SU-DHL-6 (cell line): ENCODE measurements around the gene KCNH3.

ENCODE experiments used
- H2AFZ ChIP-seq: fragments of 200-600 bp; sonication (generic); 2 replicates; pipeline ENCODE4 v1.6.1; 2014; ENCODE audit warnings: low read depth, mild to moderate bottlenecking, moderate library complexity, mixed read lengths, antibody characterized with exemption, low read length; ENCODE audit not compliant: severe bottlenecking
- H3F3A ChIP-seq: fragments of 200-600 bp; shearing (Covaris generic); 2 replicates; pipeline ENCODE4 v1.6.0; 2016; ENCODE audit warnings: antibody characterized with exemption, mild to moderate bottlenecking; ENCODE audit not compliant: insufficient read depth
- H3K27ac ChIP-seq: fragments of 200-600 bp; sonication (generic); 2 replicates; pipeline ENCODE4 v1.5.1; 2016; ENCODE audit warnings: low read depth, mild to moderate bottlenecking, low read length, moderate library complexity, mixed read lengths
- H3K27me3 ChIP-seq: fragments of 200-600 bp; sonication (generic), shearing (Covaris generic); 2 replicates; pipeline ENCODE4 v1.6.0; 2014; ENCODE audit warnings: mild to moderate bottlenecking, low read length
- H3K36me3 ChIP-seq: fragments of 200-600 bp; sonication (generic); 2 replicates; pipeline ENCODE4 v1.6.1; 2014; ENCODE audit warnings: mild to moderate bottlenecking, low read length, mixed read lengths
- H3K4me2 ChIP-seq: fragments of 300-600, 200-600 bp; shearing (Covaris generic), sonication (generic); 2 replicates; pipeline ENCODE4 v1.6.0; 2014; ENCODE audit warnings: low read length, low read depth, mild to moderate bottlenecking; ENCODE audit not compliant: poor library complexity, severe bottlenecking
- H3K4me3 ChIP-seq: fragments of 200-600 bp; sonication (generic); 2 replicates; pipeline ENCODE4 v1.5.1; 2014; ENCODE audit warnings: antibody characterized with exemption, low read length, mild to moderate bottlenecking, mixed read lengths; ENCODE audit not compliant: insufficient read depth, poor library complexity, severe bottlenecking
- H3K79me2 ChIP-seq: fragments of 200-600 bp; sonication (generic); 2 replicates; pipeline ENCODE4 v1.6.1; 2014; ENCODE audit warnings: mild to moderate bottlenecking, low read length, moderate library complexity; ENCODE audit not compliant: insufficient read depth
- H3K9ac ChIP-seq: fragments of 200-600 bp; sonication (generic); 2 replicates; pipeline ENCODE4 v1.7.0; 2014; ENCODE audit warnings: mild to moderate bottlenecking, low read length
- H3K9me2 ChIP-seq: fragments of 200-600 bp; sonication (generic); replicated peaks from 2 replicates; pipeline ENCODE4 v1.6.1; 2014; ENCODE audit warnings: low read length; ENCODE audit not compliant: insufficient read depth
- H3K9me3 ChIP-seq: fragments of 200-600 bp; sonication (generic); 2 replicates; pipeline ENCODE4 v1.6.1; 2014; ENCODE audit warnings: low read length, mixed read lengths; ENCODE audit not compliant: insufficient read depth
- H4K20me1 ChIP-seq: fragments of 200-600 bp; sonication (generic); 2 replicates; pipeline ENCODE4 v1.6.1; 2014; ENCODE audit warnings: low read depth, mild to moderate bottlenecking, antibody characterized with exemption, low read length, moderate library complexity, mixed read lengths
- EZH2phosphoT487 ChIP-seq: fragments of 200-600 bp; sonication (generic), shearing (Covaris generic); conservative IDR thresholded peaks from 2 replicates; pipeline ENCODE4 v1.6.1; 2018; ENCODE audit warnings: mild to moderate bottlenecking, antibody characterized with exemption, low read length, moderate library complexity, mixed read lengths
- TF ChIP-seq, protein P1 (sequence below): fragments of 200-600 bp; sonication (generic); IDR thresholded peaks from one replicate; pipeline ENCODE4 v1.5.1; 2017; ENCODE audit warnings: antibody characterized with exemption, mild to moderate bottlenecking, low read length, moderate library complexity; ENCODE audit not compliant: insufficient read depth, poor library complexity, severe bottlenecking

Gene KCNH3

DNA sequence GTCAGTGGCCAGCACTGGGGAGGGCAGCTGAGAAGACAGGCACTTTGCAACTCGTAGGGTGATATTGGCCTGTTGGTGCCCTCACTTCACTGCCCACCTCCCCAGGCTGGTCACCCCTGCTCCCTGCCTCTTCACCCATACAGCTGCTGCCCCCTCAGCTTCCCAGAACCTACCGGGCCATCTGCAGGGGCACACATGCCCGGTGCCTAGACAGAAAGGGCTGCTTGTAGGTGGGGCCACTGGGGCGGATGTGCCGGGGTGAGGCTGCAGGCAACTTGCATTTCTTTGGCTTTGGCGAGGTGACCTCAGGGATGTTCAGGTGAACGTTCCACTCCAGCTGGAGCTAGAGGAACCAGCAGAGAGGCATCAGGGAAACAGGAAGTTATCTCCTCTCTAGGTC is 49.5 kb downstream of the KCNH3 start:
- H2AFZ ChIP-seq = no peak overlapping the region
- H3K9me2 ChIP-seq = no peaks in the 10 kb centered on the region
- no peak overlapping the region for H3K4me3 ChIP-seq
- H3K79me2 ChIP-seq = no peaks in the 10 kb centered on the region
- H3K9ac ChIP-seq = no peak overlapping the region
- no peak overlapping the region for H3K27ac ChIP-seq
- H3K36me3 ChIP-seq = no peaks in the 10 kb centered on the region
- no peaks in the 10 kb centered on the region for H3K27me3 ChIP-seq
- H3K4me2 ChIP-seq = no peak overlapping the region
- TF ChIP-seq, protein P1, sequence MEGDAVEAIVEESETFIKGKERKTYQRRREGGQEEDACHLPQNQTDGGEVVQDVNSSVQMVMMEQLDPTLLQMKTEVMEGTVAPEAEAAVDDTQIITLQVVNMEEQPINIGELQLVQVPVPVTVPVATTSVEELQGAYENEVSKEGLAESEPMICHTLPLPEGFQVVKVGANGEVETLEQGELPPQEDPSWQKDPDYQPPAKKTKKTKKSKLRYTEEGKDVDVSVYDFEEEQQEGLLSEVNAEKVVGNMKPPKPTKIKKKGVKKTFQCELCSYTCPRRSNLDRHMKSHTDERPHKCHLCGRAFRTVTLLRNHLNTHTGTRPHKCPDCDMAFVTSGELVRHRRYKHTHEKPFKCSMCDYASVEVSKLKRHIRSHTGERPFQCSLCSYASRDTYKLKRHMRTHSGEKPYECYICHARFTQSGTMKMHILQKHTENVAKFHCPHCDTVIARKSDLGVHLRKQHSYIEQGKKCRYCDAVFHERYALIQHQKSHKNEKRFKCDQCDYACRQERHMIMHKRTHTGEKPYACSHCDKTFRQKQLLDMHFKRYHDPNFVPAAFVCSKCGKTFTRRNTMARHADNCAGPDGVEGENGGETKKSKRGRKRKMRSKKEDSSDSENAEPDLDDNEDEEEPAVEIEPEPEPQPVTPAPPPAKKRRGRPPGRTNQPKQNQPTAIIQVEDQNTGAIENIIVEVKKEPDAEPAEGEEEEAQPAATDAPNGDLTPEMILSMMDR = no peak
- no peak for TF ChIP-seq EZH2phosphoT487
- no peaks in the 10 kb centered on the region for H3F3A ChIP-seq
- no peaks in the 10 kb centered on the region for H4K20me1 ChIP-seq
- no peaks in the 10 kb centered on the region for H3K9me3 ChIP-seq

DNA sequence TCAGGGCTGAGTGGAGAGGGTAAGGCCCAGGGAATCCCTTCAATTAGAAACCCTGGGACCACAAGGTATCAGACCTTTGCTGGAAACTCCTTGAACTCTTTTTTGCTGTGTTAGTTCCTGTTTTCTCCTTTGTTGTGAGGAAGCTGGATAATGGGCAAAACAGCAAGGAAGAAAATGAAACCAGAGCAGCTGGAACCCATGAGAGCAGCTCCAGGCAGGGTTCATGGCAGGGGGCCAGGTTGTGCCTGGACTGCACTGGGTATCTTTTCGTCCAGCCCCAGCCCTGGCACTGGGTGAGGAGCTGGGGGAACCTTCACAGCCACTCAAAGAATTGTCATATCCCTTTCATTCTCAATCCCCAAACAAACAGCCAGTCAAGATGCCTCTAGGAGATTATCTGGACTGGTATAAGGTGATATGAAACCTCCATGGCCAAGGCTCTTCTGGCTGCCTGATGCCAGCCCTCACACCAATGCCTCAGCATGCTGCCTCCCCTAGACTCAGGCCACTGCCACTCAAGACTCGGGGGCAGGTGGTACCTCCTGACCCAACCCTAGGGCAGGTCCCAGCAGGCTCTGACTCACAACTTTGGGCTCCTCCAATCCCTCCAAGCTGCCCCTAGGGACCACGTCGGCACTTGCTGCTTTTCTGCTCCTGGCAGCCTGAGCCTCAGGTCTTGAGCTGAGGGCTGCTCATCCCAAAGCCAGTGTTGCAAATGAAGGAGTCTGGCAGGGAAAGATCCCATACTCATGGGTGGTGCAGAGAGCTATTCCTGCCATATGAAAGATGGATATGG is 50.1 kb downstream of the KCNH3 start:
- no peak for TF ChIP-seq EZH2phosphoT487
- TF ChIP-seq, protein P1 = no peak
- Histone ChIP-seq H3K36me3 (no peaks in the 10 kb centered on the region), H3K27me3 (no peaks in the 10 kb centered on the region), H3K4me2 (no peak overlapping the region), H4K20me1 (no peaks in the 10 kb centered on the region), H3K79me2 (no peaks in the 10 kb centered on the region), H3K27ac (no peak overlapping the region), H2AFZ (no peak overlapping the region), H3K9ac (no peak overlapping the region), H3K9me2 (no peaks in the 10 kb centered on the region), H3K4me3 (no peak overlapping the region), H3F3A (no peaks in the 10 kb centered on the region), H3K9me3 (no peaks in the 10 kb centered on the region)

DNA sequence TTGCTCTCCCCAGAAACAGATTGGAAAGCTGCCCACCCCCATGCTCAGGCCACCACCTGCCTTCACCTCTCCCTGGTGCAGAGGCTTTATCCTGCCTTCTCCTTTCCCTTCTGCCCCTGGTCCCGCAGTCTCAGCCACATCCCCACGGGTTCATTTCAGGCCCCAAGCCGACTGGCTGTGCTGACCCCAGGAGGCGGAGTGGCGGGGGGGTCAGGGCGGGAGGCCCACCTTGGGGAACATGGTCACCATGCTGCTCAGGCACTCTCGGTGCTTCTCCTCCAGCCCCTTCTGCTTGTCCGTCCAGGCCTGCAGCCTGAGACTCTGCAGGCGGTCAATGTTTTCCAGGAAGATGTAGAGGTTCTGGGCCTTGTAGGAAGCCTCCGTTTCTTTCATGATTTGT is 59.7 kb downstream of the KCNH3 start:
- H3K4me3 ChIP-seq = no peak overlapping the region
- no peaks in the 10 kb centered on the region for H3K36me3 ChIP-seq
- H3K27ac ChIP-seq = no peak overlapping the region
- no peak overlapping the region for H3K9ac ChIP-seq
- no peaks in the 10 kb centered on the region for H3F3A ChIP-seq
- no peak overlapping the region for H2AFZ ChIP-seq
- no peaks in the 10 kb centered on the region for H3K9me2 ChIP-seq
- H3K79me2 ChIP-seq = no peaks in the 10 kb centered on the region
- no peaks in the 10 kb centered on the region for H4K20me1 ChIP-seq
- no peaks in the 10 kb centered on the region for H3K27me3 ChIP-seq
- H3K9me3 ChIP-seq = no peaks in the 10 kb centered on the region
- H3K4me2 ChIP-seq = no peak overlapping the region
- no peak for TF ChIP-seq EZH2phosphoT487
- TF ChIP-seq, protein P1 = no peak
